Measurements from ENCODE around the gene PSME3IP1. TPM values are rescaled to one million over a fixed set of nuclear protein-coding genes. Genes with fewer than 3 reads are reported as not detected.

PSME3IP1 gene
- total and polyA plus RNA-seq, 2 experiments from 2014 or later = 78.0 to 105 TPM

DNA sequence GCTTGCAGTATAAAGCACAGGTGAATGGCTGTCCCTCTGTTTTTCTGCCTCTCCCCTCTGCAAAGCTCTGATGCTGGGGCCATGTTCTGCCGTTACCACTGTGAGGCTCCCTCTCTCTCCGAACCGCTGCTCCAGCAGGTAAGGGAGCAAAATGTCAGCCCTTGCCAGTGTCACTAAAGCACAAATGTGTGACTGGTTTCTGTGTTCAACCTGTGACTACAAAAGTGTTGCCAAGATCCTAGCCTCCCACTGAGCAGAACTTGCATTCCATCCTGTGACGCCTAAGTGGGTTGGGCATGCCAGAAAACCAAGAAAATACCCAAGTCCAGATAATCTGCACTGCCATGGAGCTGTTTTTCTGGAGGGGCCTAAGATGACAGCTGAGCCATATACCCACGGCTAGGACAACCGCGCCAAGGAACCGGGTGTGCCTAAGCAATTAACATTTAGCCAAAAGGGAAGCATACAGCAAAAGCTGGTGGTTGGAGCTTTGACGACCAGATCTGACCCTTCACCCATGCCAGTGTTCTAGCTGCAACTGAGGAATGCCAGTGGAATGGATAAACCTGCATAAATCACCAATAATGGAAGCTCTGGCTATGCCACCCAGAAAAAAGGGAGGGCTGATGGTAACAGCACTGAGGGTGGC, 35.0 kb downstream of the PSME3IP1 start (continued):
- TF ChIP-seq, protein P1, sequence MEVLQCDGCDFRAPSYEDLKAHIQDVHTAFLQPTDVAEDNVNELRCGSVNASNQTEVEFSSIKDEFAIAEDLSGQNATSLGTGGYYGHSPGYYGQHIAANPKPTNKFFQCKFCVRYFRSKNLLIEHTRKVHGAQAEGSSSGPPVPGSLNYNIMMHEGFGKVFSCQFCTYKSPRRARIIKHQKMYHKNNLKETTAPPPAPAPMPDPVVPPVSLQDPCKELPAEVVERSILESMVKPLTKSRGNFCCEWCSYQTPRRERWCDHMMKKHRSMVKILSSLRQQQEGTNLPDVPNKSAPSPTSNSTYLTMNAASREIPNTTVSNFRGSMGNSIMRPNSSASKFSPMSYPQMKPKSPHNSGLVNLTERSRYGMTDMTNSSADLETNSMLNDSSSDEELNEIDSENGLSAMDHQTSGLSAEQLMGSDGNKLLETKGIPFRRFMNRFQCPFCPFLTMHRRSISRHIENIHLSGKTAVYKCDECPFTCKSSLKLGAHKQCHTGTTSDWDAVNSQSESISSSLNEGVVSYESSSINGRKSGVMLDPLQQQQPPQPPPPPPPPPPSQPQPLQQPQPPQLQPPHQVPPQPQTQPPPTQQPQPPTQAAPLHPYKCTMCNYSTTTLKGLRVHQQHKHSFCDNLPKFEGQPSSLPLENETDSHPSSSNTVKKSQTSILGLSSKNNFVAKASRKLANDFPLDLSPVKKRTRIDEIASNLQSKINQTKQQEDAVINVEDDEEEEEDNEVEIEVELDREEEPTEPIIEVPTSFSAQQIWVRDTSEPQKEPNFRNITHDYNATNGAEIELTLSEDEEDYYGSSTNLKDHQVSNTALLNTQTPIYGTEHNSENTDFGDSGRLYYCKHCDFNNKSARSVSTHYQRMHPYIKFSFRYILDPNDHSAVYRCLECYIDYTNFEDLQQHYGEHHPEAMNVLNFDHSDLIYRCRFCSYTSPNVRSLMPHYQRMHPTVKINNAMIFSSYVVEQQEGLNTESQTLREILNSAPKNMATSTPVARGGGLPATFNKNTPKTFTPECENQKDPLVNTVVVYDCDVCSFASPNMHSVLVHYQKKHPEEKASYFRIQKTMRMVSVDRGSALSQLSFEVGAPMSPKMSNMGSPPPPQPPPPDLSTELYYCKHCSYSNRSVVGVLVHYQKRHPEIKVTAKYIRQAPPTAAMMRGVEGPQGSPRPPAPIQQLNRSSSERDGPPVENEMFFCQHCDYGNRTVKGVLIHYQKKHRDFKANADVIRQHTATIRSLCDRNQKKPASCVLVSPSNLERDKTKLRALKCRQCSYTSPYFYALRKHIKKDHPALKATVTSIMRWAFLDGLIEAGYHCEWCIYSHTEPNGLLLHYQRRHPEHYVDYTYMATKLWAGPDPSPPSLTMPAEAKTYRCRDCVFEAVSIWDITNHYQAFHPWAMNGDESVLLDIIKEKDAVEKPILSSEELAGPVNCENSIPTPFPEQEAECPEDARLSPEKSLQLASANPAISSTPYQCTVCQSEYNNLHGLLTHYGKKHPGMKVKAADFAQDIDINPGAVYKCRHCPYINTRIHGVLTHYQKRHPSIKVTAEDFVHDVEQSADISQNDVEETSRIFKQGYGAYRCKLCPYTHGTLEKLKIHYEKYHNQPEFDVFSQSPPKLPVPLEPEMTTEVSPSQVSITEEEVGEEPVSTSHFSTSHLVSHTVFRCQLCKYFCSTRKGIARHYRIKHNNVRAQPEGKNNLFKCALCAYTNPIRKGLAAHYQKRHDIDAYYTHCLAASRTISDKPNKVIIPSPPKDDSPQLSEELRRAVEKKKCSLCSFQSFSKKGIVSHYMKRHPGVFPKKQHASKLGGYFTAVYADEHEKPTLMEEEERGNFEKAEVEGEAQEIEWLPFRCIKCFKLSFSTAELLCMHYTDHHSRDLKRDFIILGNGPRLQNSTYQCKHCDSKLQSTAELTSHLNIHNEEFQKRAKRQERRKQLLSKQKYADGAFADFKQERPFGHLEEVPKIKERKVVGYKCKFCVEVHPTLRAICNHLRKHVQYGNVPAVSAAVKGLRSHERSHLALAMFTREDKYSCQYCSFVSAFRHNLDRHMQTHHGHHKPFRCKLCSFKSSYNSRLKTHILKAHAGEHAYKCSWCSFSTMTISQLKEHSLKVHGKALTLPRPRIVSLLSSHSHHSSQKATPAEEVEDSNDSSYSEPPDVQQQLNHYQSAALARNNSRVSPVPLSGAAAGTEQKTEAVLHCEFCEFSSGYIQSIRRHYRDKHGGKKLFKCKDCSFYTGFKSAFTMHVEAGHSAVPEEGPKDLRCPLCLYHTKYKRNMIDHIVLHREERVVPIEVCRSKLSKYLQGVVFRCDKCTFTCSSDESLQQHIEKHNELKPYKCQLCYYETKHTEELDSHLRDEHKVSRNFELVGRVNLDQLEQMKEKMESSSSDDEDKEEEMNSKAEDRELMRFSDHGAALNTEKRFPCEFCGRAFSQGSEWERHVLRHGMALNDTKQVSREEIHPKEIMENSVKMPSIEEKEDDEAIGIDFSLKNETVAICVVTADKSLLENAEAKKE (CRISPR knock-in tag; IDR thresholded peaks at IDR 0.05) = no peak
- TF ChIP-seq JUNB (IDR thresholded peaks at IDR 0.05; ENCODE audit: unreplicated experiment) (no peak), EZH2 (IDR thresholded peaks at IDR 0.05; ENCODE audit: low read depth, unreplicated experiment) (no peak)

GRCh38 chr16:57149391-57149790, 36.4 kb downstream of the PSME3IP1 start:
- H3K27ac ChIP-seq (ENCODE audit: low read depth) = no peak overlapping the region
- no peaks in the 10 kb centered on the region for H3F3A ChIP-seq (replicated peaks; ENCODE audit: low read depth)
- peaks cover 22% of the 10 kb centered on the region for H3K27me3 Mint-ChIP-seq (ENCODE audit: insufficient read depth, low read depth, poor library complexity)
- H3K4me2 ChIP-seq = no peak overlapping the region
- H3K36me3 Mint-ChIP-seq (ENCODE audit: low read depth) = peaks cover 20% of the 10 kb centered on the region
- no peak overlapping the region for H3K4me3 Mint-ChIP-seq
- H4K20me1 ChIP-seq (replicated peaks; ENCODE audit: insufficient read depth) = no peaks in the 10 kb centered on the region
- no peak for DNase-seq (ENCODE audit: low spot score)
- H3K36me3 ChIP-seq (ENCODE audit: insufficient read depth) = peaks cover 7% of the 10 kb centered on the region
- H3K4me3 ChIP-seq = no peak overlapping the region
- no peak for ATAC-seq
- H3K9me2 ChIP-seq (ENCODE audit: insufficient read depth) = no peaks in the 10 kb centered on the region
- no peaks in the 10 kb centered on the region for H3K79me2 ChIP-seq (replicated peaks; ENCODE audit: insufficient read depth)
- no peaks in the 10 kb centered on the region for H3K27me3 ChIP-seq (ENCODE audit: insufficient read depth)
- no peak overlapping the region; the same call in 1 of the 2 replicates for H3K27ac Mint-ChIP-seq
- H3K4me1 Mint-ChIP-seq = peaks cover 65% of the 10 kb centered on the region
- peaks cover 47% of the 10 kb centered on the region for H3K4me1 ChIP-seq (ENCODE audit: insufficient read depth)
- H3K9me3 Mint-ChIP-seq = no peaks in the 10 kb centered on the region; the same call in 2 of the 3 replicates
- H2AFZ ChIP-seq = no peak overlapping the region
- TF ChIP-seq NANOG (IDR thresholded peaks at IDR 0.05; ENCODE audit: borderline replicate concordance) = no peak
- TF ChIP-seq, protein P1 (CRISPR knock-in tag; IDR thresholded peaks at IDR 0.05) = no peak
- no peak for TF ChIP-seq JUNB (IDR thresholded peaks at IDR 0.05; ENCODE audit: unreplicated experiment)
- no peak for TF ChIP-seq POLR2AphosphoS5 (IDR thresholded peaks at IDR 0.05; ENCODE audit: low read depth)
- no peak for TF ChIP-seq STAT1 (IDR thresholded peaks at IDR 0.05; ENCODE audit: unreplicated experiment)
- TF ChIP-seq CREB1 (CRISPR knock-in tag; IDR thresholded peaks at IDR 0.05; ENCODE audit: low read depth) = no peak
- no peak for TF ChIP-seq ZNF114 (CRISPR knock-in tag; IDR thresholded peaks at IDR 0.05)
- TF ChIP-seq EZH2phosphoT487 (IDR thresholded peaks at IDR 0.05; ENCODE audit: unreplicated experiment) = no peak

Measured in GM23338 (cell line).